Measurements from ENCODE around the gene ESPN. TPM values are rescaled to one million over a fixed set of nuclear protein-coding genes. Genes with fewer than 3 reads are reported as not detected.

ESPN gene
- polyA plus RNA-seq, 1 of the 3 experiments (the other 2 are of a cell fraction), result 0.33 TPM

DNA sequence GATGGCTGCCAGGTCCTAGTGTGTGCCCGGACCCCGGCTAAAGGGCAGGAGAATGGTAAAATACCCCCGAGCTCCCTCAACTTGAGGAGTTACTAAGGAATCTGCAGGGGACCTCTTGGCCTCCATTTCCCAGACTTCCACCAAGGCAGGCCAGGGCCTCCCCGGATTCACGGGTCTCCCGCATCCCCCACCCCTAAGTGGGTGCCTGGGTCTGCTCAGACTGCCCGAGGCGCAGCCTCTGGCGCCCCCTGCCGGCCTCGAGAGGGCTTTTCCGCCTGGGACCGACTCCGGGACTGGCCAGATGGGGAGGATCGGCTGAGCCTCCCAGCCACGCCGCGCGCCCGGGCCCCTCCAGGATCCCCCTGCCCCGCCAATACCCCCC is 65.2 kb downstream of the ESPN start:
- Histone ChIP-seq H3K4me3 (ENCODE audit: low read depth in 2 of 2, low read length in 1 of 2) (peak overlapping the region; percentile 75 to 76), H3K27ac (ENCODE audit: low read depth in 2 of 2, low read length in 1 of 2) (peak overlapping the region; percentile 74 to 79; a peak in 2 of 4 replicates), H2AFZ (ENCODE audit: low read depth) (peak overlapping the region; percentile 81; the same call in 1 of the 2 replicates), H3K4me2 (peak overlapping the region; percentile 100), H3K9me3 (no peaks in the 10 kb centered on the region), H4K20me1 (ENCODE audit: insufficient read depth) (no peaks in the 10 kb centered on the region), H3K9me2 (no peaks in the 10 kb centered on the region), H3K4me1 (ENCODE audit: control insufficient read depth in 1 of 2, insufficient read depth in 2 of 2, low read depth in 1 of 2, low read length in 1 of 2) (peaks cover 0 to 53% of the 10 kb centered on the region in 2 experiments; a peak in 1 of 4 replicates), H3K79me2 (ENCODE audit: insufficient read depth) (peaks cover 31% of the 10 kb centered on the region; the same call in 1 of the 2 replicates), H3K9ac (peak overlapping the region; percentile 83), H3F3A (replicated peaks; ENCODE audit: insufficient read depth) (peaks cover 27% of the 10 kb centered on the region), H3K27me3 (ENCODE audit: insufficient read depth) (no peaks in the 10 kb centered on the region), H3K36me3 (replicated peaks in 1 of 2; ENCODE audit: control insufficient read depth in 1 of 2, insufficient read depth in 2 of 2, low read length in 1 of 2) (no peaks in the 10 kb centered on the region)
- CTCF ChIA-PET, result interaction anchor here (0.6 to 16.2 kb wide), 25 partner anchors 9 to 183 kb away, joined by 3 to 439 read pairs (median 4); partner anchors contain the start of genes NOL9, TAS1R1 and ZBTB48
- peak; percentile 43; the same call in 1 of the 2 replicates for TF ChIP-seq SMC3 (IDR thresholded peaks at IDR 0.05; ENCODE audit: low read depth, low read length)
- peak; percentile 60 for TF ChIP-seq RAD21 (IDR thresholded peaks at IDR 0.05; ENCODE audit: low read length)
- no peak for TF ChIP-seq TAF1 (IDR thresholded peaks at IDR 0.05; ENCODE audit: borderline replicate concordance, low read depth, low read length)
- 0 out of 2 replicates have a peak, but pooled peaks have one; percentile 48 for TF ChIP-seq RCOR1 (IDR thresholded peaks at IDR 0.05; ENCODE audit: low read length)
- peak; percentile 54 for TF ChIP-seq CHD2 (IDR thresholded peaks at IDR 0.05; ENCODE audit: low read length, partially characterized antibody)
- TF ChIP-seq JUND (IDR thresholded peaks at IDR 0.05), result no peak
- TF ChIP-seq, protein P1, sequence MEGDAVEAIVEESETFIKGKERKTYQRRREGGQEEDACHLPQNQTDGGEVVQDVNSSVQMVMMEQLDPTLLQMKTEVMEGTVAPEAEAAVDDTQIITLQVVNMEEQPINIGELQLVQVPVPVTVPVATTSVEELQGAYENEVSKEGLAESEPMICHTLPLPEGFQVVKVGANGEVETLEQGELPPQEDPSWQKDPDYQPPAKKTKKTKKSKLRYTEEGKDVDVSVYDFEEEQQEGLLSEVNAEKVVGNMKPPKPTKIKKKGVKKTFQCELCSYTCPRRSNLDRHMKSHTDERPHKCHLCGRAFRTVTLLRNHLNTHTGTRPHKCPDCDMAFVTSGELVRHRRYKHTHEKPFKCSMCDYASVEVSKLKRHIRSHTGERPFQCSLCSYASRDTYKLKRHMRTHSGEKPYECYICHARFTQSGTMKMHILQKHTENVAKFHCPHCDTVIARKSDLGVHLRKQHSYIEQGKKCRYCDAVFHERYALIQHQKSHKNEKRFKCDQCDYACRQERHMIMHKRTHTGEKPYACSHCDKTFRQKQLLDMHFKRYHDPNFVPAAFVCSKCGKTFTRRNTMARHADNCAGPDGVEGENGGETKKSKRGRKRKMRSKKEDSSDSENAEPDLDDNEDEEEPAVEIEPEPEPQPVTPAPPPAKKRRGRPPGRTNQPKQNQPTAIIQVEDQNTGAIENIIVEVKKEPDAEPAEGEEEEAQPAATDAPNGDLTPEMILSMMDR (IDR thresholded peaks at IDR 0.05), result peak; percentile 78
- TF ChIP-seq POLR2AphosphoS5 (IDR thresholded peaks at IDR 0.05; ENCODE audit: low read depth, low read length), result no peak
- no peak for TF ChIP-seq FOXJ3 (CRISPR knock-in tag; IDR thresholded peaks at IDR 0.05)
- TF ChIP-seq NRF1 (IDR thresholded peaks at IDR 0.05; ENCODE audit: low read depth, low read length), result no peak
- TF ChIP-seq, protein P2, sequence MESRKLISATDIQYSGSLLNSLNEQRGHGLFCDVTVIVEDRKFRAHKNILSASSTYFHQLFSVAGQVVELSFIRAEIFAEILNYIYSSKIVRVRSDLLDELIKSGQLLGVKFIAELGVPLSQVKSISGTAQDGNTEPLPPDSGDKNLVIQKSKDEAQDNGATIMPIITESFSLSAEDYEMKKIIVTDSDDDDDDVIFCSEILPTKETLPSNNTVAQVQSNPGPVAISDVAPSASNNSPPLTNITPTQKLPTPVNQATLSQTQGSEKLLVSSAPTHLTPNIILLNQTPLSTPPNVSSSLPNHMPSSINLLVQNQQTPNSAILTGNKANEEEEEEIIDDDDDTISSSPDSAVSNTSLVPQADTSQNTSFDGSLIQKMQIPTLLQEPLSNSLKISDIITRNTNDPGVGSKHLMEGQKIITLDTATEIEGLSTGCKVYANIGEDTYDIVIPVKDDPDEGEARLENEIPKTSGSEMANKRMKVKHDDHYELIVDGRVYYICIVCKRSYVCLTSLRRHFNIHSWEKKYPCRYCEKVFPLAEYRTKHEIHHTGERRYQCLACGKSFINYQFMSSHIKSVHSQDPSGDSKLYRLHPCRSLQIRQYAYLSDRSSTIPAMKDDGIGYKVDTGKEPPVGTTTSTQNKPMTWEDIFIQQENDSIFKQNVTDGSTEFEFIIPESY (IDR thresholded peaks at IDR 0.05; ENCODE audit: borderline replicate concordance, low read depth), result no peak
- no peak for TF ChIP-seq GATA2 (CRISPR knock-in tag; IDR thresholded peaks at IDR 0.05)
- peak; percentile 95 for DNase-seq
- WGBS (ENCODE audit: low lambda C conversion rate), result 33% methylated on average over 3 of the region's 21 CpGs
- POLR2A ChIA-PET, result interaction anchor here (1.2 kb wide), 1 partner anchor 9 kb away, joined by 3 read pairs; no protein-coding TSS in a partner anchor

All from SK-N-SH (cell line).